Fibroblast of lung (primary cell): ENCODE measurements around the gene PPIL6.
"Not testable (repeated sequence)": the region's sequence is repeated elsewhere in the genome, so short reads cannot be mapped to it uniquely, and the experiment has no call there.

Experiments
- EZH2 ChIP-seq: IDR thresholded peaks from 2 replicates; pipeline ENCODE4 v1.5.1; 2012; ENCODE audit warnings: low read length, control low read depth, mild to moderate bottlenecking; ENCODE audit errors: missing control alignments
- TF ChIP-seq, protein P1 (sequence below), 2 donors: IDR thresholded peaks in 1 of 2; conservative IDR thresholded peaks in 1 of 2; 1 replicate in 1 of 2; 2 replicates in 1 of 2; pipeline ENCODE4 v1.5.1; 2011 to 2012; ENCODE audit warnings: low read length in 2 of 2, control low read depth in 1 of 2, inconsistent platforms in 1 of 2, low read depth in 1 of 2, mild to moderate bottlenecking in 1 of 2

DNA sequence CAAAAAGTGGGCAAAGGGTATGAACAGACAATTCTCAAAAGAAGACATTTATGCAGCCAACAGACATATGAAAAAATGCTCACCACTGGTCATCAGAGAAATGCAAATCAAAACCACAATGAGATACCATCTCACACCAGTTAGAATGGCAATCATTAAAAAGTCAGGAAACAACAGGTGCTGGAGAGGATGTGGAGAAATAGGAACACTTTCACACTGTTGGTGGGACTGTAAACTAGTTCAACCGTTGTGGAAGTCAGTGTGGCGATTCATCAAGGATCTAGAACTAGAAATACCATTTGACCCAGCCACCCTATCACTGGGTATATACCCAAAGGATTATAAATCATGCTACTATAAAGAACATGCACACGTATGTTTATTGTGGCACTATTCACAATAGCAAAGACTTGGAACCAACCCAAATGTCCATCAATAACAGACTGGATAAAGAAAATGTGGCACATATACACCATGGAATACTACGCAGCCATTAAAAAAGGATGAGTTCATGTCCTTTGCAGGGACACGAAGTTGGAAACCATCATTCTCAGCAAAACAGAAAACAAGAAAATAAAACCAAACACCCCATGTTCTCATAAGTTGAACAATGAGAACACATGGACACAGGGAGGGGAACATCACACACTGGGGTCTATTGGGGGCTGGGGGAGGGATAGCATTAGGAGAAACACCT is 75.9 kb downstream of the PPIL6 start:
- TF ChIP-seq EZH2: not testable (repeated sequence)
- TF ChIP-seq, protein P1, sequence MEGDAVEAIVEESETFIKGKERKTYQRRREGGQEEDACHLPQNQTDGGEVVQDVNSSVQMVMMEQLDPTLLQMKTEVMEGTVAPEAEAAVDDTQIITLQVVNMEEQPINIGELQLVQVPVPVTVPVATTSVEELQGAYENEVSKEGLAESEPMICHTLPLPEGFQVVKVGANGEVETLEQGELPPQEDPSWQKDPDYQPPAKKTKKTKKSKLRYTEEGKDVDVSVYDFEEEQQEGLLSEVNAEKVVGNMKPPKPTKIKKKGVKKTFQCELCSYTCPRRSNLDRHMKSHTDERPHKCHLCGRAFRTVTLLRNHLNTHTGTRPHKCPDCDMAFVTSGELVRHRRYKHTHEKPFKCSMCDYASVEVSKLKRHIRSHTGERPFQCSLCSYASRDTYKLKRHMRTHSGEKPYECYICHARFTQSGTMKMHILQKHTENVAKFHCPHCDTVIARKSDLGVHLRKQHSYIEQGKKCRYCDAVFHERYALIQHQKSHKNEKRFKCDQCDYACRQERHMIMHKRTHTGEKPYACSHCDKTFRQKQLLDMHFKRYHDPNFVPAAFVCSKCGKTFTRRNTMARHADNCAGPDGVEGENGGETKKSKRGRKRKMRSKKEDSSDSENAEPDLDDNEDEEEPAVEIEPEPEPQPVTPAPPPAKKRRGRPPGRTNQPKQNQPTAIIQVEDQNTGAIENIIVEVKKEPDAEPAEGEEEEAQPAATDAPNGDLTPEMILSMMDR (conservative IDR thresholded peaks at IDR 0.05 in 1 of 2, IDR thresholded peaks at IDR 0.05 in 1 of 2; ENCODE audit: low read depth in 1 of 2, low read length in 2 of 2): not testable (repeated sequence)
